Liver (tissue), 9 donors: ENCODE results near the gene DCAF4. TPM values are rescaled to one million over a fixed set of nuclear protein-coding genes. Genes with fewer than 3 reads are reported as not detected.

Experiments
- DNase-seq: peaks from one replicate; pipeline ENCODE4 v3.0.0-alpha.2; 2017; ENCODE audit warnings: low spot score
- H3K27ac ChIP-seq, 2 donors: one replicate each; pipeline ENCODE4 v1.7.0; 2013; ENCODE audit warnings: inconsistent platforms in 2 of 2, low read length in 2 of 2, control low read depth in 1 of 2, low read depth in 1 of 2, mild to moderate bottlenecking in 1 of 2
- H3K27me3 ChIP-seq, 4 donors: one replicate each; pipeline versions ENCODE4 v1.6.1 to v1.7.0; 2013; ENCODE audit warnings: low read length in 3 of 4, inconsistent platforms in 1 of 4, mild to moderate bottlenecking in 1 of 4, moderate library complexity in 1 of 4; ENCODE audit not compliant: control insufficient read depth in 4 of 4, insufficient read depth in 4 of 4
- H3K36me3 ChIP-seq, 4 donors: one replicate each; pipeline versions ENCODE4 v1.6.1 to v1.7.0; 2013; ENCODE audit warnings: low read length in 3 of 4, mild to moderate bottlenecking in 3 of 4, low read depth in 1 of 4, moderate library complexity in 1 of 4; ENCODE audit not compliant: control insufficient read depth in 4 of 4, insufficient read depth in 3 of 4
- H3K4me1 ChIP-seq, 4 donors: one replicate each; pipeline versions ENCODE4 v1.6.1 to v1.7.0; 2013; ENCODE audit warnings: low read length in 3 of 4, mild to moderate bottlenecking in 3 of 4, moderate library complexity in 1 of 4; ENCODE audit not compliant: control insufficient read depth in 4 of 4, insufficient read depth in 4 of 4
- H3K4me3 ChIP-seq, 3 donors: one replicate each; pipeline versions ENCODE4 v1.6.1 to v1.7.0; 2013; ENCODE audit warnings: low read length in 3 of 3, control low read depth in 1 of 3, low read depth in 1 of 3, mild to moderate bottlenecking in 1 of 3
- H3K9ac ChIP-seq, 2 donors: one replicate each; pipeline ENCODE4 v1.7.0; 2013; ENCODE audit warnings: low read length in 2 of 2, mild to moderate bottlenecking in 2 of 2, moderate library complexity in 2 of 2, control low read depth in 1 of 2, low read depth in 1 of 2
- H3K9me3 ChIP-seq, 4 donors: one replicate each; pipeline versions ENCODE4 v1.6.1 to v1.7.0; 2013; ENCODE audit warnings: low read length in 3 of 4; ENCODE audit not compliant: control insufficient read depth in 4 of 4
- FOXA1 ChIP-seq: IDR thresholded peaks from 2 replicates; pipeline ENCODE4 v1.6.1; 2016; ENCODE audit warnings: antibody characterized with exemption
- FOXA2 ChIP-seq: IDR thresholded peaks from 2 replicates; pipeline ENCODE4 v1.6.1; 2016; ENCODE audit warnings: antibody characterized with exemption
- GABPA ChIP-seq, 2 donors: IDR thresholded peaks in 1 of 2; conservative IDR thresholded peaks in 1 of 2; 2 replicates each; pipeline ENCODE4 v1.6.1; 2016; ENCODE audit warnings: antibody characterized with exemption in 2 of 2, mild to moderate bottlenecking in 1 of 2, moderate library complexity in 1 of 2
- HNF4A ChIP-seq, 2 donors: conservative IDR thresholded peaks; 2 replicates each; pipeline ENCODE4 v1.6.1; 2016; ENCODE audit warnings: antibody characterized with exemption in 2 of 2, mild to moderate bottlenecking in 2 of 2
- JUND ChIP-seq, 2 donors: IDR thresholded peaks; 2 replicates each; pipeline ENCODE4 v1.6.1; 2016; ENCODE audit warnings: antibody characterized with exemption in 2 of 2
- NR2F2 ChIP-seq: IDR thresholded peaks from 2 replicates; pipeline ENCODE4 v1.6.1; 2016; ENCODE audit warnings: antibody characterized with exemption
- RXRA ChIP-seq, 2 donors: IDR thresholded peaks; 2 replicates each; pipeline ENCODE4 v1.6.1; 2017 to 2018; ENCODE audit warnings: antibody characterized with exemption in 2 of 2, mild to moderate bottlenecking in 1 of 2
- SP1 ChIP-seq: IDR thresholded peaks from 2 replicates; pipeline ENCODE4 v1.6.1; 2018; ENCODE audit warnings: antibody characterized with exemption, mild to moderate bottlenecking
- TAF1 ChIP-seq: conservative IDR thresholded peaks from 2 replicates; pipeline ENCODE4 v1.6.1; 2016; ENCODE audit warnings: antibody characterized with exemption, mild to moderate bottlenecking
- YY1 ChIP-seq: IDR thresholded peaks from 2 replicates; pipeline ENCODE4 v1.6.1; 2016; ENCODE audit warnings: antibody characterized with exemption, mild to moderate bottlenecking
- WGBS: extraction: QIAGEN DNeasy Blood & Tissue Kit; methylation state at CpG from one replicate; pipeline ENCODE4 v1.1.7; 2013; 5-methylcytosine and 5-hydroxymethylcytosine counted together
- polyA plus RNA-seq, 2 donors: library from polyadenylated mRNA; stranded (reverse) in 1 of 2; unstranded in 1 of 2; fragments of 200-250 nt in 1 of 2; fragments of >200 nt in 1 of 2; fragmentation: Nextera tagmentation in 1 of 2; extraction: Ambion mirVana in 1 of 2; gene quantifications; one replicate each; pipeline versions ENCODE4 v1.2.1 to v1.2.3, GENCODE V29; 2013 to 2015
- total RNA-seq, 2 donors: library from RNA; depleted of rRNA; stranded (reverse); fragments of >200 nt; gene quantifications; one replicate each; pipeline ENCODE4 v1.2.3, GENCODE V29; 2014
- TF ChIP-seq, protein P1 (sequence below): fragments of 150-350 bp; IDR thresholded peaks from 2 replicates; pipeline ENCODE4 v1.5.1; 2017; ENCODE audit warnings: improper control_type of control experiment, low read depth, low read length; ENCODE audit not compliant: missing input control
- TF ChIP-seq, protein P2 (sequence below): IDR thresholded peaks from 2 replicates; pipeline ENCODE4 v1.6.1; 2016; ENCODE audit warnings: antibody characterized with exemption
- TF ChIP-seq, protein P3 (sequence below): IDR thresholded peaks from 2 replicates; pipeline ENCODE4 v1.6.1; 2016; ENCODE audit warnings: antibody characterized with exemption, mild to moderate bottlenecking
- TF ChIP-seq, protein P4 (sequence below): IDR thresholded peaks from 2 replicates; pipeline ENCODE4 v1.6.1; 2016; ENCODE audit warnings: antibody characterized with exemption
- donor health status: healthy.
- donor health status: healthy.
- donor health status: healthy.
- donor health status: healthy.
- donor health status: healthy.

Gene DCAF4
- total and polyA plus RNA-seq, 4 donors: 3.5 to 11.0 (median 6.1) TPM

DNA sequence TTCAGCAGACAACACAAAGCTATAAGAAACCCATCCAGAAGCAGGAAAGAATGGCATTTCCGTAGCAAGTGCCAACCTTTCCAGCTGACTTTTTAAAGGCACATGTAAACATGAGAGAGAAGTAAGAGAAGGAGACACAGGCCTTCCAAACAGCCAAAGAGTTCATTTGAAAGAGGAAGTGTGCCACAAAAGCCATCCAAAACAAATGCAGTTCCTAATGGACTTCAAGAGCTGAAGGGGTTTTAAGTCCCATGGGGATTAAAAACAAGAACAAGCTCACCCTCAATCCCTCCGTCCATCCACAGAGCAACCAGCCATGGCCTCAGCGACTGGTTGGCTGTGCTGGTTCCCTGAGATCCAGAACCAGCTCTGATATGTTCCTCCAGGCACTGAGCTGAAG lies 27.8 kb upstream of the DCAF4 start:
- no peak for DNase-seq
- Histone ChIP-seq H3K4me3 (no peak overlapping the region), H3K36me3 (no peaks in the 10 kb centered on the region), H3K27me3 (no peaks in the 10 kb centered on the region), H3K9me3 (no peaks in the 10 kb centered on the region), H3K27ac (no peak overlapping the region), H3K4me1 (peaks cover 0 to 12% (median 6%) of the 10 kb centered on the region in 4 donors), H3K9ac (no peak overlapping the region)
- no peak for TF ChIP-seq TAF1
- no peak for TF ChIP-seq RXRA (IDR thresholded peaks at IDR 0.05)
- TF ChIP-seq, protein P1, sequence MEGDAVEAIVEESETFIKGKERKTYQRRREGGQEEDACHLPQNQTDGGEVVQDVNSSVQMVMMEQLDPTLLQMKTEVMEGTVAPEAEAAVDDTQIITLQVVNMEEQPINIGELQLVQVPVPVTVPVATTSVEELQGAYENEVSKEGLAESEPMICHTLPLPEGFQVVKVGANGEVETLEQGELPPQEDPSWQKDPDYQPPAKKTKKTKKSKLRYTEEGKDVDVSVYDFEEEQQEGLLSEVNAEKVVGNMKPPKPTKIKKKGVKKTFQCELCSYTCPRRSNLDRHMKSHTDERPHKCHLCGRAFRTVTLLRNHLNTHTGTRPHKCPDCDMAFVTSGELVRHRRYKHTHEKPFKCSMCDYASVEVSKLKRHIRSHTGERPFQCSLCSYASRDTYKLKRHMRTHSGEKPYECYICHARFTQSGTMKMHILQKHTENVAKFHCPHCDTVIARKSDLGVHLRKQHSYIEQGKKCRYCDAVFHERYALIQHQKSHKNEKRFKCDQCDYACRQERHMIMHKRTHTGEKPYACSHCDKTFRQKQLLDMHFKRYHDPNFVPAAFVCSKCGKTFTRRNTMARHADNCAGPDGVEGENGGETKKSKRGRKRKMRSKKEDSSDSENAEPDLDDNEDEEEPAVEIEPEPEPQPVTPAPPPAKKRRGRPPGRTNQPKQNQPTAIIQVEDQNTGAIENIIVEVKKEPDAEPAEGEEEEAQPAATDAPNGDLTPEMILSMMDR: no peak
- no peak for TF ChIP-seq NR2F2
- TF ChIP-seq, protein P2, sequence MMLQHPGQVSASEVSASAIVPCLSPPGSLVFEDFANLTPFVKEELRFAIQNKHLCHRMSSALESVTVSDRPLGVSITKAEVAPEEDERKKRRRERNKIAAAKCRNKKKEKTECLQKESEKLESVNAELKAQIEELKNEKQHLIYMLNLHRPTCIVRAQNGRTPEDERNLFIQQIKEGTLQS: no peak
- TF ChIP-seq, protein P3, sequence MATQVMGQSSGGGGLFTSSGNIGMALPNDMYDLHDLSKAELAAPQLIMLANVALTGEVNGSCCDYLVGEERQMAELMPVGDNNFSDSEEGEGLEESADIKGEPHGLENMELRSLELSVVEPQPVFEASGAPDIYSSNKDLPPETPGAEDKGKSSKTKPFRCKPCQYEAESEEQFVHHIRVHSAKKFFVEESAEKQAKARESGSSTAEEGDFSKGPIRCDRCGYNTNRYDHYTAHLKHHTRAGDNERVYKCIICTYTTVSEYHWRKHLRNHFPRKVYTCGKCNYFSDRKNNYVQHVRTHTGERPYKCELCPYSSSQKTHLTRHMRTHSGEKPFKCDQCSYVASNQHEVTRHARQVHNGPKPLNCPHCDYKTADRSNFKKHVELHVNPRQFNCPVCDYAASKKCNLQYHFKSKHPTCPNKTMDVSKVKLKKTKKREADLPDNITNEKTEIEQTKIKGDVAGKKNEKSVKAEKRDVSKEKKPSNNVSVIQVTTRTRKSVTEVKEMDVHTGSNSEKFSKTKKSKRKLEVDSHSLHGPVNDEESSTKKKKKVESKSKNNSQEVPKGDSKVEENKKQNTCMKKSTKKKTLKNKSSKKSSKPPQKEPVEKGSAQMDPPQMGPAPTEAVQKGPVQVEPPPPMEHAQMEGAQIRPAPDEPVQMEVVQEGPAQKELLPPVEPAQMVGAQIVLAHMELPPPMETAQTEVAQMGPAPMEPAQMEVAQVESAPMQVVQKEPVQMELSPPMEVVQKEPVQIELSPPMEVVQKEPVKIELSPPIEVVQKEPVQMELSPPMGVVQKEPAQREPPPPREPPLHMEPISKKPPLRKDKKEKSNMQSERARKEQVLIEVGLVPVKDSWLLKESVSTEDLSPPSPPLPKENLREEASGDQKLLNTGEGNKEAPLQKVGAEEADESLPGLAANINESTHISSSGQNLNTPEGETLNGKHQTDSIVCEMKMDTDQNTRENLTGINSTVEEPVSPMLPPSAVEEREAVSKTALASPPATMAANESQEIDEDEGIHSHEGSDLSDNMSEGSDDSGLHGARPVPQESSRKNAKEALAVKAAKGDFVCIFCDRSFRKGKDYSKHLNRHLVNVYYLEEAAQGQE: no peak
- TF ChIP-seq HNF4A (conservative IDR thresholded peaks at IDR 0.05): no peak
- no peak for TF ChIP-seq FOXA1
- no peak for TF ChIP-seq GABPA (IDR thresholded peaks at IDR 0.05 in 1 of 2, conservative IDR thresholded peaks at IDR 0.05 in 1 of 2)
- TF ChIP-seq, protein P4, sequence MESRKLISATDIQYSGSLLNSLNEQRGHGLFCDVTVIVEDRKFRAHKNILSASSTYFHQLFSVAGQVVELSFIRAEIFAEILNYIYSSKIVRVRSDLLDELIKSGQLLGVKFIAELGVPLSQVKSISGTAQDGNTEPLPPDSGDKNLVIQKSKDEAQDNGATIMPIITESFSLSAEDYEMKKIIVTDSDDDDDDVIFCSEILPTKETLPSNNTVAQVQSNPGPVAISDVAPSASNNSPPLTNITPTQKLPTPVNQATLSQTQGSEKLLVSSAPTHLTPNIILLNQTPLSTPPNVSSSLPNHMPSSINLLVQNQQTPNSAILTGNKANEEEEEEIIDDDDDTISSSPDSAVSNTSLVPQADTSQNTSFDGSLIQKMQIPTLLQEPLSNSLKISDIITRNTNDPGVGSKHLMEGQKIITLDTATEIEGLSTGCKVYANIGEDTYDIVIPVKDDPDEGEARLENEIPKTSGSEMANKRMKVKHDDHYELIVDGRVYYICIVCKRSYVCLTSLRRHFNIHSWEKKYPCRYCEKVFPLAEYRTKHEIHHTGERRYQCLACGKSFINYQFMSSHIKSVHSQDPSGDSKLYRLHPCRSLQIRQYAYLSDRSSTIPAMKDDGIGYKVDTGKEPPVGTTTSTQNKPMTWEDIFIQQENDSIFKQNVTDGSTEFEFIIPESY: no peak
- TF ChIP-seq FOXA2: no peak
- 64% methylated on average over 3 of the region's 3 CpGs for WGBS

DNA sequence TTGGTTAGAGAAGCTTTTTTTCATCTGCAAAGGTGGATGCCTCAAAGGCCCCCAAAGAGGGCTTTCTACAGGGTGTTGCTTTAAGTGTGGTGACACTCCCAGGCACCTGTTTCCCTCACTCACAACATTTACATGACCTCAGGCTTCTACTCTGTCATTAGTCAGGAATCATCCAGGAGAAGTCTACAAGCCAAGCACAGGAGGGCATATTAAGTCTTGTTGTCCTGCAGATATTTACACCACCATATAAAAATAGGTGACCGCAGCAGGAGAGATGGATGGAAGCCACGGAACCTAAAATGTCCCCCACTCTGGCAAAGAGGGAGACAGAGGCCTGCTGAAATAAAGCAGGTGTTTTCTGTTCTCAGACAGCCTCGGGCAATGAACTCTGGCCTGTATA lies 24.9 kb upstream of the DCAF4 start:
- Histone ChIP-seq H3K27ac (no peak overlapping the region), H3K9me3 (no peaks in the 10 kb centered on the region), H3K4me1 (peaks cover 0 to 11% (median 4%) of the 10 kb centered on the region in 4 donors), H3K9ac (no peak overlapping the region), H3K27me3 (no peaks in the 10 kb centered on the region), H3K4me3 (no peak overlapping the region), H3K36me3 (no peaks in the 10 kb centered on the region)
- WGBS: 85% methylated on average over 3 of the region's 3 CpGs
- no peak for DNase-seq
- TF ChIP-seq, protein P1: no peak
- TF ChIP-seq, protein P4: no peak
- no peak for TF ChIP-seq YY1
- no peak for TF ChIP-seq HNF4A (conservative IDR thresholded peaks at IDR 0.05)
- TF ChIP-seq FOXA1: no peak
- TF ChIP-seq TAF1: no peak
- no peak for TF ChIP-seq JUND (IDR thresholded peaks at IDR 0.05)
- no peak for TF ChIP-seq NR2F2
- TF ChIP-seq, protein P3: no peak
- TF ChIP-seq SP1: no peak
- TF ChIP-seq, protein P2: no peak
